Measurements from ENCODE around the gene KIF26B. TPM values are rescaled to one million over a fixed set of nuclear protein-coding genes. Genes with fewer than 3 reads are reported as not detected.

The KIF26B gene
- total RNA-seq, 4 donors from 2014 or later, result 2.4 to 6.7 (median 6.1) TPM

- H3K27ac ChIP-seq, result no peak overlapping the region
- intact Hi-C loops (cut with DNase I), result no loop called here
- no peak for TF ChIP-seq POLR2A (IDR thresholded peaks at IDR 0.05)
- no peak for TF ChIP-seq CTCF (IDR thresholded peaks at IDR 0.05)
- H3K36me3 ChIP-seq, result no peaks in the 10 kb centered on the region
- DNase-seq, result no peak
- H3K27me3 ChIP-seq, result no peaks in the 10 kb centered on the region
- H3K9me3 ChIP-seq, result no peaks in the 10 kb centered on the region
- 96 to 97% methylated on average over 4 of the region's 4 CpGs for WGBS, 2 donors
- no peaks in the 10 kb centered on the region for H3K4me1 ChIP-seq
- H3K4me3 ChIP-seq (replicated peaks in 1 of 3), result no peak overlapping the region
Observed at GRCh38 chr1:245652116-245652515, 497.3 kb downstream of the KIF26B start.

DNA sequence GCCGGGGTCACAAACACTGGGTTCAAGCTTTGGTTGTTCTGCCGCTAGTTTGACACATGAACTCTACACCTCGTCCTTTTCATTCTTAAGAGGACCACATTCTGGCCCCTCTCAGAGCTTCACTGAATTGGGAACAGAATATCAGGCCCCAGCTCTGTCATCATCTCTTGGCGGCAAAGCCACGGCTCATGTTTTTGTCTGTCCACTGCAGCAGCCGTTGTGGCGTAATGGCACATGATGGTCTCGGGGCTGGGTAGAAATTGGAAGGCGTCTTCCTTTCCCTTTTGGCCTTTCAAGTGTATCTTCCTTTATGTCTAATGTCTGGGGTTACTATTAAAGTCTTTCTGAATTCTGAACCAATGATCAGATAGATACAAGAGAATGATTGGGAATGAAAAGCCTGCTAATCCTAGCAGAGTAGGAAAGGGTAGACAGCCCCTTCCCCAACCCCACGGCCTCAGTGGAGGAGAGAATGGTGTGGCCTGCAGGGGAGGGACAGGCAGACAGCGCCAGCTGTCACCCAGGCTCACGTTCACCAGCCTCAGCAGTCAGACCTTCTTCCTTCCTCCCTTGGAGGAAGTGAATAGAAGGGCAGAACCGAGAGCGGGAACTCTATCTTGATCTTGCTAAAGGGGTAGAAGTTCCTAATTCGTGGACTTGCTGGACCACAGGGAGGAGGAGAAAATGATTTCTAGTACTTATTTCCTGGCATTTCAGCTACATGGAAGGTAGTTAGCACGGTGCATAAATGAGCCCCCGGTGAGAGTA is 498.1 kb downstream of the KIF26B start:
- 81 to 89% methylated on average over 17 of the region's 17 CpGs for WGBS, 2 donors
- Histone ChIP-seq H3K4me1 (no peaks in the 10 kb centered on the region), H3K4me3 (replicated peaks in 1 of 3) (no peak overlapping the region), H3K27me3 (no peaks in the 10 kb centered on the region), H3K36me3 (no peaks in the 10 kb centered on the region), H3K27ac (no peak overlapping the region), H3K9me3 (no peaks in the 10 kb centered on the region)
- intact Hi-C loops (cut with DNase I), result no loop called here
- no peak for DNase-seq
- TF ChIP-seq POLR2A (IDR thresholded peaks at IDR 0.05) (no peak), CTCF (IDR thresholded peaks at IDR 0.05) (no peak)

- WGBS, 2 donors, result 71 to 77% methylated on average over 9 of the region's 9 CpGs
Observed at GRCh38 chr1:245654460-245655050, 499.8 kb downstream of the KIF26B start.

GRCh38 chr1:245656189-245656717 is 501.5 kb downstream of the KIF26B start:
- H3K4me1 ChIP-seq, result no peaks in the 10 kb centered on the region
- no peaks in the 10 kb centered on the region for H3K36me3 ChIP-seq
- intact Hi-C loops (cut with DNase I), result no loop called here
- TF ChIP-seq POLR2A (IDR thresholded peaks at IDR 0.05), result no peak
- no peak for TF ChIP-seq CTCF (IDR thresholded peaks at IDR 0.05)
- WGBS, 2 donors, result 92 to 93% methylated on average over 11 of the region's 11 CpGs
- no peak overlapping the region for H3K27ac ChIP-seq
- DNase-seq, result no peak
- no peaks in the 10 kb centered on the region for H3K9me3 ChIP-seq
- H3K27me3 ChIP-seq, result no peaks in the 10 kb centered on the region
- H3K4me3 ChIP-seq (replicated peaks in 1 of 3), result no peak overlapping the region

More at GRCh38 chr1:245654460-245655050, 499.8 kb downstream of the KIF26B start:
- Histone ChIP-seq H3K4me3 (replicated peaks in 1 of 3) (no peak overlapping the region), H3K27me3 (no peaks in the 10 kb centered on the region), H3K4me1 (no peaks in the 10 kb centered on the region), H3K27ac (no peak overlapping the region), H3K36me3 (no peaks in the 10 kb centered on the region), H3K9me3 (no peaks in the 10 kb centered on the region)
- TF ChIP-seq CTCF (IDR thresholded peaks at IDR 0.05), result no peak
- no peak for TF ChIP-seq POLR2A (IDR thresholded peaks at IDR 0.05)
- intact Hi-C loops (cut with DNase I), result no loop called here
- no peak for DNase-seq

- Histone ChIP-seq H3K36me3 (no peaks in the 10 kb centered on the region), H3K9me3 (no peaks in the 10 kb centered on the region), H3K27me3 (no peaks in the 10 kb centered on the region), H3K4me1 (no peaks in the 10 kb centered on the region), H3K4me3 (replicated peaks in 1 of 3) (no peak overlapping the region), H3K27ac (no peak overlapping the region)
- 90 to 95% methylated on average over 6 of the region's 6 CpGs for WGBS, 2 donors
- TF ChIP-seq CTCF (IDR thresholded peaks at IDR 0.05) (no peak), POLR2A (IDR thresholded peaks at IDR 0.05) (no peak)
- intact Hi-C loops (cut with DNase I), result no loop called here
- no peak for DNase-seq
Observed at GRCh38 chr1:245657371-245657770, 502.6 kb downstream of the KIF26B start.
